WTC11 (cell line): Measurements from ENCODE around the gene THSD4. TPM values are rescaled to one million over a fixed set of nuclear protein-coding genes. Genes with fewer than 3 reads are reported as not detected.

Experiments used
- ATAC-seq: fragments of 200-7000 bp; cut with Tn5 transposase; 2 replicates; pipeline ENCODE4 v1.10.0; 2021; ENCODE audit warnings: mild to moderate bottlenecking, moderate library complexity
- CTCF ChIA-PET: fragments of 300-600 bp; sonication (Branson Sonifier 250); formaldehyde crosslinking; loops from one replicate; lab custom pipeline; 2021; ENCODE audit warnings: antibody characterized with exemption; lab: Charles Lee
- POLR2A ChIA-PET: fragments of 350-600 bp; sonication (Branson Sonifier 250); formaldehyde crosslinking; loops from one replicate; lab custom pipeline; 2021; ENCODE audit warnings: antibody characterized with exemption; lab: Charles Lee
- DNase-seq: peaks from one replicate; pipeline ENCODE4 v3.0.0; 2021; ENCODE audit warnings: low spot score
- H3K27ac Mint-ChIP-seq: 2 replicates; pipeline ENCODE4 v1.8.0; 2021; ENCODE audit warnings: mixed read lengths
- H3K27me3 Mint-ChIP-seq: 2 replicates; pipeline ENCODE4 v1.8.0; 2021; ENCODE audit warnings: low read depth, mild to moderate bottlenecking, moderate library complexity, mixed read lengths
- H3K36me3 Mint-ChIP-seq: 2 replicates; pipeline ENCODE4 v1.8.0; 2021; ENCODE audit warnings: mixed read lengths
- H3K4me1 Mint-ChIP-seq: 2 replicates; pipeline ENCODE4 v1.8.0; 2022; ENCODE audit warnings: mixed read lengths
- H3K4me3 Mint-ChIP-seq: 2 replicates; pipeline ENCODE4 v1.8.0; 2021; ENCODE audit warnings: mild to moderate bottlenecking, moderate library complexity, mixed read lengths
- H3K9me3 Mint-ChIP-seq: 2 replicates; pipeline ENCODE4 v1.8.0; 2021; ENCODE audit warnings: mixed read lengths
- ATF6 ChIP-seq: sonication (generic); formaldehyde crosslinking; IDR thresholded peaks from 2 replicates; pipeline ENCODE4 v1.8.1; 2023; ENCODE audit warnings: mild to moderate bottlenecking, missing genetic modification reagents
- CBFB ChIP-seq: sonication (generic); formaldehyde crosslinking; IDR thresholded peaks from 2 replicates; pipeline ENCODE4 v1.8.1; 2022; ENCODE audit warnings: mild to moderate bottlenecking, low read depth, missing genetic modification reagents
- E2F1 ChIP-seq: sonication (generic); formaldehyde crosslinking; IDR thresholded peaks from 2 replicates; pipeline ENCODE4 v1.8.0; 2022; ENCODE audit warnings: mild to moderate bottlenecking, missing genetic modification reagents
- E2F4 ChIP-seq: sonication (generic); formaldehyde crosslinking; IDR thresholded peaks from 2 replicates; pipeline ENCODE4 v1.8.1; 2022; ENCODE audit warnings: low read depth, mild to moderate bottlenecking, moderate library complexity, missing genetic modification reagents, borderline replicate concordance
- ESRRA ChIP-seq: sonication (generic); formaldehyde crosslinking; IDR thresholded peaks from 2 replicates; pipeline ENCODE4 v1.8.1; 2022; ENCODE audit warnings: mild to moderate bottlenecking, missing genetic modification reagents, borderline replicate concordance
- FOXJ3 ChIP-seq: sonication (generic); formaldehyde crosslinking; IDR thresholded peaks from 2 replicates; pipeline ENCODE4 v1.9.0; 2021; ENCODE audit warnings: missing genetic modification reagents, mild to moderate bottlenecking, borderline replicate concordance
- FOXP4 ChIP-seq: sonication (generic); formaldehyde crosslinking; IDR thresholded peaks from 2 replicates; pipeline ENCODE4 v1.8.0; 2022; ENCODE audit warnings: mild to moderate bottlenecking, missing genetic modification reagents
- HMGXB4 ChIP-seq: sonication (generic); formaldehyde crosslinking; IDR thresholded peaks from 2 replicates; pipeline ENCODE4 v1.8.1; 2023; ENCODE audit warnings: mild to moderate bottlenecking, moderate library complexity, missing genetic modification reagents
- JAZF1 ChIP-seq: fragments of 250-450 bp; sonication (Bioruptor Pico); IDR thresholded peaks from 2 replicates; pipeline ENCODE4 v1.9.0; 2021; ENCODE audit warnings: moderate library complexity, mild to moderate bottlenecking, inconsistent platforms
- JUN ChIP-seq: sonication (generic); formaldehyde crosslinking; IDR thresholded peaks from 2 replicates; pipeline ENCODE4 v1.8.0; 2023; ENCODE audit warnings: mild to moderate bottlenecking, missing genetic modification reagents
- KAT7 ChIP-seq: sonication (generic); formaldehyde crosslinking; IDR thresholded peaks from 2 replicates; pipeline ENCODE4 v1.8.1; 2023; ENCODE audit warnings: missing genetic modification reagents, mild to moderate bottlenecking, borderline replicate concordance
- MXD4 ChIP-seq: fragments of 250-450 bp; sonication (Bioruptor Pico); IDR thresholded peaks from 2 replicates; pipeline ENCODE4 v1.8.0; 2021; ENCODE audit warnings: mild to moderate bottlenecking, moderate library complexity, borderline replicate concordance
- NFYB ChIP-seq: sonication (generic); formaldehyde crosslinking; conservative IDR thresholded peaks from 2 replicates; pipeline ENCODE4 v1.8.0; 2022; ENCODE audit warnings: low read depth, missing genetic modification reagents
- NR1H2 ChIP-seq: sonication (generic); formaldehyde crosslinking; IDR thresholded peaks from 2 replicates; pipeline ENCODE4 v1.9.0; 2021; ENCODE audit warnings: mild to moderate bottlenecking, moderate library complexity, missing genetic modification reagents
- NR2C2 ChIP-seq: sonication (generic); formaldehyde crosslinking; IDR thresholded peaks from 2 replicates; pipeline ENCODE4 v1.8.0; 2022; ENCODE audit warnings: mild to moderate bottlenecking, missing genetic modification reagents
- NR3C1 ChIP-seq: sonication (generic); formaldehyde crosslinking; conservative IDR thresholded peaks from 2 replicates; pipeline ENCODE4 v1.8.1; 2023; ENCODE audit warnings: low read depth, mild to moderate bottlenecking, missing genetic modification reagents
- PRRX2 ChIP-seq: fragments of 250-450 bp; sonication (Bioruptor Pico); IDR thresholded peaks from 2 replicates; pipeline ENCODE4 v1.8.0; 2021; ENCODE audit warnings: mild to moderate bottlenecking
- SMAD3 ChIP-seq: sonication (generic); formaldehyde crosslinking; IDR thresholded peaks from 2 replicates; pipeline ENCODE4 v1.8.0; 2022; ENCODE audit warnings: missing genetic modification reagents, mild to moderate bottlenecking, borderline replicate concordance
- SOX15 ChIP-seq: fragments of 250-450 bp; sonication (Bioruptor Pico); IDR thresholded peaks from 2 replicates; pipeline ENCODE4 v1.9.0; 2021; ENCODE audit warnings: mild to moderate bottlenecking
- STAT6 ChIP-seq: sonication (generic); formaldehyde crosslinking; conservative IDR thresholded peaks from 2 replicates; pipeline ENCODE4 v1.8.1; 2023; ENCODE audit warnings: mild to moderate bottlenecking, low read depth, missing genetic modification reagents, moderate library complexity
- TCF7 ChIP-seq: sonication (generic); formaldehyde crosslinking; IDR thresholded peaks from 2 replicates; pipeline ENCODE4 v1.8.0; 2022; ENCODE audit warnings: mild to moderate bottlenecking, low read depth, missing genetic modification reagents, moderate library complexity
- TP53 ChIP-seq: sonication (generic); formaldehyde crosslinking; IDR thresholded peaks from 2 replicates; pipeline ENCODE4 v1.8.1; 2023; ENCODE audit warnings: mild to moderate bottlenecking, missing genetic modification reagents
- ZBTB21 ChIP-seq: sonication (generic); formaldehyde crosslinking; IDR thresholded peaks from 2 replicates; pipeline ENCODE4 v1.8.1; 2023; ENCODE audit warnings: mild to moderate bottlenecking, missing genetic modification reagents, borderline replicate concordance
- ZMAT4 ChIP-seq: fragments of 250-450 bp; sonication (Bioruptor Pico); IDR thresholded peaks from 2 replicates; pipeline ENCODE4 v1.9.0; 2021; ENCODE audit warnings: mild to moderate bottlenecking
- ZNF232 ChIP-seq: sonication (generic); formaldehyde crosslinking; IDR thresholded peaks from 2 replicates; pipeline ENCODE4 v1.8.0; 2022; ENCODE audit warnings: mild to moderate bottlenecking, missing genetic modification reagents
- ZNF423 ChIP-seq: fragments of 250-450 bp; sonication (Bioruptor Pico); IDR thresholded peaks from 2 replicates; pipeline ENCODE4 v2.1.2; 2022; ENCODE audit warnings: mild to moderate bottlenecking, moderate library complexity
- ZNF671 ChIP-seq: fragments of 250-450 bp; sonication (Bioruptor Pico); IDR thresholded peaks from 2 replicates; pipeline ENCODE4 v1.8.0; 2021; ENCODE audit warnings: mild to moderate bottlenecking
- total RNA-seq: library from RNA; stranded (reverse); gene quantifications from 3 replicates; pipeline ENCODE4 v1.2.3, GENCODE V29; 2021

Gene THSD4
- total RNA-seq, 1 experiment from 2014 or later = 7.8 TPM

- no peak for TF ChIP-seq HMGXB4 (CRISPR knock-in tag)
- no peak for TF ChIP-seq NFYB (CRISPR knock-in tag)
- TF ChIP-seq E2F1 = no peak
- no peak for TF ChIP-seq KAT7 (CRISPR knock-in tag)
- TF ChIP-seq TP53 = no peak
- TF ChIP-seq ATF6 = no peak
- TF ChIP-seq ZBTB21 (CRISPR knock-in tag) = no peak
- TF ChIP-seq ZMAT4 (CRISPR knock-in tag) = no peak
- no peak for TF ChIP-seq ZNF671 (CRISPR knock-in tag)
- TF ChIP-seq SOX15 (CRISPR knock-in tag) = no peak
- no peak for TF ChIP-seq STAT6 (CRISPR knock-in tag)
- no peak for TF ChIP-seq E2F4
- TF ChIP-seq FOXJ3 (CRISPR knock-in tag) = no peak
- CTCF ChIA-PET = interaction anchor here (1.0 kb wide), 1 partner anchor 48 kb away, joined by 3 read pairs; no protein-coding TSS in a partner anchor
- H3K4me1 Mint-ChIP-seq = peaks cover 14% of the 10 kb centered on the region
Observed at GRCh38 chr15:71623111-71623510, 507.8 kb downstream of the THSD4 start.

GRCh38 chr15:71626596-71627088 is 511.4 kb downstream of the THSD4 start:
- Mint-ChIP-seq H3K9me3 (peaks cover 5% of the 10 kb centered on the region), H3K27me3 (no peaks in the 10 kb centered on the region), H3K27ac (no peak overlapping the region), H3K4me3 (no peak overlapping the region), H3K36me3 (no peaks in the 10 kb centered on the region), H3K4me1 (peaks cover 38% of the 10 kb centered on the region)
- CTCF ChIA-PET = no interaction called here
- DNase-seq (no peak), ATAC-seq (no peak)
- TF ChIP-seq ESRRA (CRISPR knock-in tag) (no peak), NR1H2 (CRISPR knock-in tag) (no peak), ZNF423 (CRISPR knock-in tag) (no peak), MXD4 (CRISPR knock-in tag) (no peak), FOXJ3 (CRISPR knock-in tag) (no peak), JAZF1 (CRISPR knock-in tag) (no peak), FOXP4 (CRISPR knock-in tag) (no peak), PRRX2 (no peak), SMAD3 (CRISPR knock-in tag) (no peak), ZNF232 (CRISPR knock-in tag) (no peak), NR3C1 (CRISPR knock-in tag) (no peak), JUN (CRISPR knock-in tag) (no peak), CBFB (CRISPR knock-in tag) (no peak), TCF7 (CRISPR knock-in tag) (no peak), NR2C2 (CRISPR knock-in tag) (no peak)
- POLR2A ChIA-PET = no interaction called here

More at GRCh38 chr15:71623111-71623510, 507.8 kb downstream of the THSD4 start:
- DNase-seq (no peak), ATAC-seq (no peak)
- Mint-ChIP-seq H3K27me3 (no peaks in the 10 kb centered on the region), H3K36me3 (no peaks in the 10 kb centered on the region), H3K4me3 (no peak overlapping the region), H3K27ac (no peak overlapping the region), H3K9me3 (peaks cover 5% of the 10 kb centered on the region)
- POLR2A ChIA-PET = no interaction called here
